ENCODE data around the gene RAB8B. TPM values are rescaled to one million over a fixed set of nuclear protein-coding genes. Genes with fewer than 3 reads are reported as not detected.

The RAB8B gene
- total and polyA plus RNA-seq, 7 donors: 2.5 to 18.1 (median 5.4) TPM

DNA sequence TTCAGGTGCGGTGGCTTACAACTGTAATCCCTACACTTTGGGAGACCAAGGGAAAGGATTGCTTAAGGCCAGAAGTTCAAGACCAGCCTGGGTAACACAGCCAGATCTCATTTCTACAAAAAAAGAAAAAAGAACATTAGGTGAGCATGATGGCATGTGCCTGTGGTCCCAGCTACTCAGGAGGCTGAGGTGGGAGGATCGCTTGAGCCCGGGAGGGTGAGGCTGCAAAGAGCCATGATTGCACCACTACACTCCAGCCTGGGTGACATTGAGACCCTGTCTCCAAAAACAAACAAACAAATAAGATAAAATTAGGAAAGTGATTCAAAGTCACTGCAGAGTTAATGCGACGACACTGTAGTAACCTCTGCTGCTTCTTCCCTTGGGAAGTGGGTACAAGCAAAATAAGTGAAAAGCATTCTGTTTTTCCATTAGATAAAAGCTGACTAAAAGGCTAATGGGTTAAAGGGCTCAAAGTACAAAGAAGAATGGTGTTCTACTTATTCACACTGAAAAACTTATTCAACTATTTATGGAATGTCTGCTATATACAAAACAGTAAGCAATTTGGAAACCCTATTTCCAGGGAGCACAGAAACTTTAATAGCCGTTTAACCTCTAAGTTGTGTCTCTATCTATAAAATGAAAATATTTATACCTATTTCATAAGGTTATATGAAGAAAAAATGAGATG is 24.1 kb upstream of the RAB8B start:
- Histone ChIP-seq H3K4me1 (peaks cover 18% of the 10 kb centered on the region), H3K27ac (no peak overlapping the region), H3K4me3 (no peak overlapping the region), H3K36me3 (ENCODE audit: insufficient read depth in 1 of 2, low read depth in 1 of 2) (peaks cover 0 to 12% of the 10 kb centered on the region in 2 donors), H3K9me3 (no peaks in the 10 kb centered on the region), H3K27me3 (ENCODE audit: insufficient read depth in 3 of 3, low read length in 2 of 3) (no peaks in the 10 kb centered on the region)
- ATAC-seq: no peak
- DNase-seq: no peak
- WGBS, 3 donors: 91 to 94% (median 93%) methylated on average over 6 of the region's 6 CpGs
- TF ChIP-seq, protein P1, sequence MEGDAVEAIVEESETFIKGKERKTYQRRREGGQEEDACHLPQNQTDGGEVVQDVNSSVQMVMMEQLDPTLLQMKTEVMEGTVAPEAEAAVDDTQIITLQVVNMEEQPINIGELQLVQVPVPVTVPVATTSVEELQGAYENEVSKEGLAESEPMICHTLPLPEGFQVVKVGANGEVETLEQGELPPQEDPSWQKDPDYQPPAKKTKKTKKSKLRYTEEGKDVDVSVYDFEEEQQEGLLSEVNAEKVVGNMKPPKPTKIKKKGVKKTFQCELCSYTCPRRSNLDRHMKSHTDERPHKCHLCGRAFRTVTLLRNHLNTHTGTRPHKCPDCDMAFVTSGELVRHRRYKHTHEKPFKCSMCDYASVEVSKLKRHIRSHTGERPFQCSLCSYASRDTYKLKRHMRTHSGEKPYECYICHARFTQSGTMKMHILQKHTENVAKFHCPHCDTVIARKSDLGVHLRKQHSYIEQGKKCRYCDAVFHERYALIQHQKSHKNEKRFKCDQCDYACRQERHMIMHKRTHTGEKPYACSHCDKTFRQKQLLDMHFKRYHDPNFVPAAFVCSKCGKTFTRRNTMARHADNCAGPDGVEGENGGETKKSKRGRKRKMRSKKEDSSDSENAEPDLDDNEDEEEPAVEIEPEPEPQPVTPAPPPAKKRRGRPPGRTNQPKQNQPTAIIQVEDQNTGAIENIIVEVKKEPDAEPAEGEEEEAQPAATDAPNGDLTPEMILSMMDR (IDR thresholded peaks at IDR 0.05): no peak
- intact Hi-C loops (cut with DNase I): no loop called here

GRCh38 chr15:63166219-63166618 is 23.2 kb upstream of the RAB8B start:
- Histone ChIP-seq H3K4me3 (no peak overlapping the region), H3K27ac (no peak overlapping the region), H3K4me1 (peaks cover 18% of the 10 kb centered on the region), H3K36me3 (ENCODE audit: insufficient read depth in 1 of 2, low read depth in 1 of 2) (peaks cover 0 to 4% of the 10 kb centered on the region in 2 donors), H3K9me3 (no peaks in the 10 kb centered on the region), H3K27me3 (ENCODE audit: insufficient read depth in 3 of 3, low read length in 2 of 3) (no peaks in the 10 kb centered on the region)
- intact Hi-C loops (cut with DNase I): no loop called here
- DNase-seq (no peak), ATAC-seq (no peak)
- TF ChIP-seq, protein P1 (IDR thresholded peaks at IDR 0.05): no peak
- WGBS, 3 donors: 81 to 85% (median 81%) methylated on average over 2 of the region's 2 CpGs

DNA sequence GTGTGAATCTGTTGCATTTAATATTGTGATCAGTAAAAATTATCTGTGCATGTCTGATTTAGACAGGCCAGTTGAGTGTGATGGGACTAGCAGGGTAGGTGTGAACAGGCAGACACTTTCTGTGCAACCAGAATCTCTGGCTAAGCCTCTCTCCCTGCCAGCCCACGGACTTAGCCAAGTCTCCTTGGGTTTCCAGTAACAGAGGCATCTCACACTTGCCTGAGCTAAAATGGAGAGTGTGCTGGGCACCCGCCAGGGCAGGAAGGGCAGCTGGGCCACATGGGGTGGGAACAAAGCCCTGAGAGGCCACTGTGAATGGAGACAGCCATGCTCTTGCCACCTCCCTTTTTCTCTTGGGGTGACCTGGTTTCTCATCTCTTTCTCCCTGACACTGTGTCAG is 19.6 kb upstream of the RAB8B start:
- intact Hi-C loops (cut with DNase I): loop anchor here in 1 of 2 donors (10.0 kb wide), 1 partner anchor 235 kb away; no protein-coding TSS in a partner anchor
- Histone ChIP-seq H3K9me3 (no peaks in the 10 kb centered on the region), H3K4me1 (peaks cover 23% of the 10 kb centered on the region), H3K4me3 (no peak overlapping the region), H3K27ac (peak overlapping the region; percentile 69), H3K27me3 (ENCODE audit: insufficient read depth in 3 of 3, low read length in 2 of 3) (no peaks in the 10 kb centered on the region), H3K36me3 (ENCODE audit: insufficient read depth in 1 of 2, low read depth in 1 of 2) (no peaks in the 10 kb centered on the region)
- WGBS, 3 donors: 33 to 45% (median 35%) methylated on average over 2 of the region's 2 CpGs
- ATAC-seq: peak; percentile 63 to 89 (median 82)
- peak; percentile 27 to 88 for DNase-seq
- TF ChIP-seq, protein P1 (IDR thresholded peaks at IDR 0.05): no peak

GRCh38 chr15:63172376-63172775 is 17.0 kb upstream of the RAB8B start:
- Histone ChIP-seq H3K9me3 (no peaks in the 10 kb centered on the region), H3K36me3 (ENCODE audit: insufficient read depth in 1 of 2, low read depth in 1 of 2) (no peaks in the 10 kb centered on the region), H3K4me1 (peaks cover 23% of the 10 kb centered on the region), H3K27ac (peak overlapping the region; percentile 60), H3K27me3 (ENCODE audit: insufficient read depth in 3 of 3, low read length in 2 of 3) (no peaks in the 10 kb centered on the region), H3K4me3 (no peak overlapping the region)
- ATAC-seq: peak in 1 of 4 donors; percentile 14
- TF ChIP-seq, protein P1 (IDR thresholded peaks at IDR 0.05): no peak
- no peak for DNase-seq
- intact Hi-C loops (cut with DNase I): loop anchor here in 1 of 2 donors (10.0 kb wide), 1 partner anchor 232 kb away; no protein-coding TSS in a partner anchor
- WGBS, 3 donors: 77 to 94% (median 89%) methylated on average over 5 of the region's 5 CpGs

Data from psoas muscle (tissue), 8 donors.